Liver (tissue), 9 donors: Measurements from ENCODE around the gene TPRN. TPM values are rescaled to one million over a fixed set of nuclear protein-coding genes. Genes with fewer than 3 reads are reported as not detected.

Experiments
- DNase-seq: peaks from one replicate; pipeline ENCODE4 v3.0.0-alpha.2; 2017; ENCODE audit warnings: low spot score
- H3K27ac ChIP-seq, 2 donors: one replicate each; pipeline ENCODE4 v1.7.0; 2013; ENCODE audit warnings: inconsistent platforms in 2 of 2, low read length in 2 of 2, control low read depth in 1 of 2, low read depth in 1 of 2, mild to moderate bottlenecking in 1 of 2
- H3K27me3 ChIP-seq, 4 donors: one replicate each; pipeline versions ENCODE4 v1.6.1 to v1.7.0; 2013; ENCODE audit warnings: low read length in 3 of 4, inconsistent platforms in 1 of 4, mild to moderate bottlenecking in 1 of 4, moderate library complexity in 1 of 4; ENCODE audit not compliant: control insufficient read depth in 4 of 4, insufficient read depth in 4 of 4
- H3K36me3 ChIP-seq, 4 donors: one replicate each; pipeline versions ENCODE4 v1.6.1 to v1.7.0; 2013; ENCODE audit warnings: low read length in 3 of 4, mild to moderate bottlenecking in 3 of 4, low read depth in 1 of 4, moderate library complexity in 1 of 4; ENCODE audit not compliant: control insufficient read depth in 4 of 4, insufficient read depth in 3 of 4
- H3K4me1 ChIP-seq, 4 donors: one replicate each; pipeline versions ENCODE4 v1.6.1 to v1.7.0; 2013; ENCODE audit warnings: low read length in 3 of 4, mild to moderate bottlenecking in 3 of 4, moderate library complexity in 1 of 4; ENCODE audit not compliant: control insufficient read depth in 4 of 4, insufficient read depth in 4 of 4
- H3K4me3 ChIP-seq, 3 donors: one replicate each; pipeline versions ENCODE4 v1.6.1 to v1.7.0; 2013; ENCODE audit warnings: low read length in 3 of 3, control low read depth in 1 of 3, low read depth in 1 of 3, mild to moderate bottlenecking in 1 of 3
- H3K9ac ChIP-seq, 2 donors: one replicate each; pipeline ENCODE4 v1.7.0; 2013; ENCODE audit warnings: low read length in 2 of 2, mild to moderate bottlenecking in 2 of 2, moderate library complexity in 2 of 2, control low read depth in 1 of 2, low read depth in 1 of 2
- H3K9me3 ChIP-seq, 4 donors: one replicate each; pipeline versions ENCODE4 v1.6.1 to v1.7.0; 2013; ENCODE audit warnings: low read length in 3 of 4; ENCODE audit not compliant: control insufficient read depth in 4 of 4
- EGR1 ChIP-seq, 2 donors: IDR thresholded peaks; 2 replicates each; pipeline ENCODE4 v1.6.1; 2016 to 2018; ENCODE audit warnings: antibody characterized with exemption in 2 of 2, low read depth in 2 of 2
- FOXA1 ChIP-seq: IDR thresholded peaks from 2 replicates; pipeline ENCODE4 v1.6.1; 2016; ENCODE audit warnings: antibody characterized with exemption
- FOXA2 ChIP-seq: IDR thresholded peaks from 2 replicates; pipeline ENCODE4 v1.6.1; 2016; ENCODE audit warnings: antibody characterized with exemption
- GABPA ChIP-seq, 2 donors: IDR thresholded peaks in 1 of 2; conservative IDR thresholded peaks in 1 of 2; 2 replicates each; pipeline ENCODE4 v1.6.1; 2016; ENCODE audit warnings: antibody characterized with exemption in 2 of 2, mild to moderate bottlenecking in 1 of 2, moderate library complexity in 1 of 2
- HNF4A ChIP-seq, 2 donors: conservative IDR thresholded peaks; 2 replicates each; pipeline ENCODE4 v1.6.1; 2016; ENCODE audit warnings: antibody characterized with exemption in 2 of 2, mild to moderate bottlenecking in 2 of 2
- HNF4G ChIP-seq: IDR thresholded peaks from 2 replicates; pipeline ENCODE4 v1.6.1; 2016; ENCODE audit warnings: antibody characterized with exemption
- JUND ChIP-seq, 2 donors: IDR thresholded peaks; 2 replicates each; pipeline ENCODE4 v1.6.1; 2016; ENCODE audit warnings: antibody characterized with exemption in 2 of 2
- NR2F2 ChIP-seq: IDR thresholded peaks from 2 replicates; pipeline ENCODE4 v1.6.1; 2016; ENCODE audit warnings: antibody characterized with exemption
- RAD21 ChIP-seq, 2 donors: IDR thresholded peaks; 2 replicates each; pipeline ENCODE4 v1.6.1; 2016; ENCODE audit warnings: antibody characterized with exemption in 2 of 2, mild to moderate bottlenecking in 2 of 2
- REST ChIP-seq: IDR thresholded peaks from 2 replicates; pipeline ENCODE4 v1.6.1; 2016; ENCODE audit warnings: antibody characterized with exemption, mild to moderate bottlenecking
- RXRA ChIP-seq, 2 donors: IDR thresholded peaks; 2 replicates each; pipeline ENCODE4 v1.6.1; 2017 to 2018; ENCODE audit warnings: antibody characterized with exemption in 2 of 2, mild to moderate bottlenecking in 1 of 2
- SP1 ChIP-seq: IDR thresholded peaks from 2 replicates; pipeline ENCODE4 v1.6.1; 2018; ENCODE audit warnings: antibody characterized with exemption, mild to moderate bottlenecking
- TAF1 ChIP-seq: conservative IDR thresholded peaks from 2 replicates; pipeline ENCODE4 v1.6.1; 2016; ENCODE audit warnings: antibody characterized with exemption, mild to moderate bottlenecking
- YY1 ChIP-seq: IDR thresholded peaks from 2 replicates; pipeline ENCODE4 v1.6.1; 2016; ENCODE audit warnings: antibody characterized with exemption, mild to moderate bottlenecking
- WGBS: extraction: QIAGEN DNeasy Blood & Tissue Kit; methylation state at CpG from one replicate; pipeline ENCODE4 v1.1.7; 2013; 5-methylcytosine and 5-hydroxymethylcytosine counted together
- polyA plus RNA-seq, 2 donors: library from polyadenylated mRNA; stranded (reverse) in 1 of 2; unstranded in 1 of 2; fragments of 200-250 nt in 1 of 2; fragments of >200 nt in 1 of 2; fragmentation: Nextera tagmentation in 1 of 2; extraction: Ambion mirVana in 1 of 2; gene quantifications; one replicate each; pipeline versions ENCODE4 v1.2.1 to v1.2.3, GENCODE V29; 2013 to 2015
- total RNA-seq, 2 donors: library from RNA; depleted of rRNA; stranded (reverse); fragments of >200 nt; gene quantifications; one replicate each; pipeline ENCODE4 v1.2.3, GENCODE V29; 2014
- TF ChIP-seq, protein P1 (sequence below): IDR thresholded peaks from 2 replicates; pipeline ENCODE4 v1.6.1; 2016; ENCODE audit warnings: antibody characterized with exemption
- TF ChIP-seq, protein P2 (sequence below): fragments of 150-350 bp; IDR thresholded peaks from 2 replicates; pipeline ENCODE4 v1.5.1; 2017; ENCODE audit warnings: improper control_type of control experiment, low read depth, low read length; ENCODE audit not compliant: missing input control
- TF ChIP-seq, protein P3 (sequence below): IDR thresholded peaks from 2 replicates; pipeline ENCODE4 v1.6.1; 2016; ENCODE audit warnings: antibody characterized with exemption
- TF ChIP-seq, protein P4 (sequence below): IDR thresholded peaks from 2 replicates; pipeline ENCODE4 v1.6.1; 2016; ENCODE audit warnings: antibody characterized with exemption
- donor health status: healthy.
- donor health status: healthy.
- donor health status: healthy.
- donor health status: healthy.
- donor health status: healthy.

The TPRN gene
- total and polyA plus RNA-seq, 4 donors = 5.4 to 20.1 (median 11.1) TPM

- H3K9ac ChIP-seq = no peak overlapping the region
- TF ChIP-seq HNF4G = no peak
- no peak for TF ChIP-seq JUND (IDR thresholded peaks at IDR 0.05)
- TF ChIP-seq, protein P1, sequence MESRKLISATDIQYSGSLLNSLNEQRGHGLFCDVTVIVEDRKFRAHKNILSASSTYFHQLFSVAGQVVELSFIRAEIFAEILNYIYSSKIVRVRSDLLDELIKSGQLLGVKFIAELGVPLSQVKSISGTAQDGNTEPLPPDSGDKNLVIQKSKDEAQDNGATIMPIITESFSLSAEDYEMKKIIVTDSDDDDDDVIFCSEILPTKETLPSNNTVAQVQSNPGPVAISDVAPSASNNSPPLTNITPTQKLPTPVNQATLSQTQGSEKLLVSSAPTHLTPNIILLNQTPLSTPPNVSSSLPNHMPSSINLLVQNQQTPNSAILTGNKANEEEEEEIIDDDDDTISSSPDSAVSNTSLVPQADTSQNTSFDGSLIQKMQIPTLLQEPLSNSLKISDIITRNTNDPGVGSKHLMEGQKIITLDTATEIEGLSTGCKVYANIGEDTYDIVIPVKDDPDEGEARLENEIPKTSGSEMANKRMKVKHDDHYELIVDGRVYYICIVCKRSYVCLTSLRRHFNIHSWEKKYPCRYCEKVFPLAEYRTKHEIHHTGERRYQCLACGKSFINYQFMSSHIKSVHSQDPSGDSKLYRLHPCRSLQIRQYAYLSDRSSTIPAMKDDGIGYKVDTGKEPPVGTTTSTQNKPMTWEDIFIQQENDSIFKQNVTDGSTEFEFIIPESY = no peak
- TF ChIP-seq HNF4A (conservative IDR thresholded peaks at IDR 0.05) = no peak
- TF ChIP-seq SP1 = no peak
- TF ChIP-seq, protein P2, sequence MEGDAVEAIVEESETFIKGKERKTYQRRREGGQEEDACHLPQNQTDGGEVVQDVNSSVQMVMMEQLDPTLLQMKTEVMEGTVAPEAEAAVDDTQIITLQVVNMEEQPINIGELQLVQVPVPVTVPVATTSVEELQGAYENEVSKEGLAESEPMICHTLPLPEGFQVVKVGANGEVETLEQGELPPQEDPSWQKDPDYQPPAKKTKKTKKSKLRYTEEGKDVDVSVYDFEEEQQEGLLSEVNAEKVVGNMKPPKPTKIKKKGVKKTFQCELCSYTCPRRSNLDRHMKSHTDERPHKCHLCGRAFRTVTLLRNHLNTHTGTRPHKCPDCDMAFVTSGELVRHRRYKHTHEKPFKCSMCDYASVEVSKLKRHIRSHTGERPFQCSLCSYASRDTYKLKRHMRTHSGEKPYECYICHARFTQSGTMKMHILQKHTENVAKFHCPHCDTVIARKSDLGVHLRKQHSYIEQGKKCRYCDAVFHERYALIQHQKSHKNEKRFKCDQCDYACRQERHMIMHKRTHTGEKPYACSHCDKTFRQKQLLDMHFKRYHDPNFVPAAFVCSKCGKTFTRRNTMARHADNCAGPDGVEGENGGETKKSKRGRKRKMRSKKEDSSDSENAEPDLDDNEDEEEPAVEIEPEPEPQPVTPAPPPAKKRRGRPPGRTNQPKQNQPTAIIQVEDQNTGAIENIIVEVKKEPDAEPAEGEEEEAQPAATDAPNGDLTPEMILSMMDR = no peak
- TF ChIP-seq, protein P3, sequence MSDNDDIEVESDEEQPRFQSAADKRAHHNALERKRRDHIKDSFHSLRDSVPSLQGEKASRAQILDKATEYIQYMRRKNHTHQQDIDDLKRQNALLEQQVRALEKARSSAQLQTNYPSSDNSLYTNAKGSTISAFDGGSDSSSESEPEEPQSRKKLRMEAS = no peak
- TF ChIP-seq YY1 = no peak
- no peak for TF ChIP-seq EGR1 (IDR thresholded peaks at IDR 0.05; ENCODE audit: low read depth in 2 of 2)
- no peak for TF ChIP-seq FOXA2
- TF ChIP-seq NR2F2 = no peak
- TF ChIP-seq FOXA1 = no peak
- TF ChIP-seq REST = no peak
- TF ChIP-seq RXRA (IDR thresholded peaks at IDR 0.05) = no peak
- TF ChIP-seq, protein P4, sequence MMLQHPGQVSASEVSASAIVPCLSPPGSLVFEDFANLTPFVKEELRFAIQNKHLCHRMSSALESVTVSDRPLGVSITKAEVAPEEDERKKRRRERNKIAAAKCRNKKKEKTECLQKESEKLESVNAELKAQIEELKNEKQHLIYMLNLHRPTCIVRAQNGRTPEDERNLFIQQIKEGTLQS = no peak
- no peak for TF ChIP-seq GABPA (IDR thresholded peaks at IDR 0.05 in 1 of 2, conservative IDR thresholded peaks at IDR 0.05 in 1 of 2)
- TF ChIP-seq TAF1 = no peak
- no peak for TF ChIP-seq RAD21 (IDR thresholded peaks at IDR 0.05)
- H3K27ac ChIP-seq = no peak overlapping the region
- no peak overlapping the region for H3K4me3 ChIP-seq
- peaks cover 0 to 5% (median 3%) of the 10 kb centered on the region in 4 donors for H3K27me3 ChIP-seq
- no peak for DNase-seq
- H3K9me3 ChIP-seq = no peaks in the 10 kb centered on the region
- WGBS = 56% methylated on average over 49 of the region's 49 CpGs
- no peaks in the 10 kb centered on the region for H3K36me3 ChIP-seq
- no peaks in the 10 kb centered on the region for H3K4me1 ChIP-seq
These were observed 54.6 kb downstream of the TPRN start for GRCh38 chr9:137145731-137146526.
